K562 (cell line): ENCODE measurements around the gene TMEM247. TPM values are rescaled to one million over a fixed set of nuclear protein-coding genes. Genes with fewer than 3 reads are reported as not detected.

Experiments
- ATAC-seq: fragments of 200-7000 bp; cut with Tn5 transposase; 3 replicates; pipeline ENCODE4 v1.9.1; 2020; ENCODE audit warnings: moderate library complexity
- BruUV-seq: library from RNA; stranded (reverse); fragments of 400-500 nt; replicated peaks from 2 replicates; lab custom pipeline; 2021; lab: Mats Ljungman, UMichigan
- CTCF ChIA-PET: fragments of 300-600 bp; formaldehyde crosslinking; extraction: SDS; loops from one replicate; lab custom pipeline; 2021; ENCODE audit warnings: low intra/inter-chr PET ratio; lab: Yijun Ruan, JAX
- POLR2A ChIA-PET: fragments of 300-600, 350-650 bp; sonication (Branson Sonifier 250); formaldehyde crosslinking; extraction: SDS; loops from one replicate; lab custom pipeline; 2021; ENCODE audit warnings: antibody characterized with exemption, inconsistent platforms; lab: Yijun Ruan, JAX
- DNase-seq, 4 experiments: peaks; one replicate each; pipeline versions ENCODE4 v3.0.0 to v3.0.0-alpha.2; 2011 to 2018; ENCODE audit warnings: low spot score in 3 of 4, mixed read lengths in 3 of 4; ENCODE audit errors: extremely low read depth in 1 of 4
- FAIRE-seq: peaks from 2 replicates; lab custom pipeline; 2011; peaks lifted over from hg19 to GRCh38; lab: Jason Lieb, UNC
- H2AFZ ChIP-seq: 2 replicates; pipeline ENCODE4 v1.6.0; 2011; ENCODE audit warnings: low read depth, low read length, control low read depth, inconsistent platforms
- H3K27ac ChIP-seq: fragments of 200-600 bp; 3 replicates; pipeline ENCODE4 v1.8.0; 2011; ENCODE audit warnings: low read depth, mild to moderate bottlenecking, control low read depth, inconsistent platforms, low read length, moderate library complexity, mixed read lengths; ENCODE audit errors: extremely low read depth
- H3K27me3 ChIP-seq, 2 experiments: fragments of 300-600 bp in 1 of 2; 2 replicates in 1 of 2; 3 replicates in 1 of 2; pipeline versions ENCODE4 v1.6.0 to v1.8.0; 2011; ENCODE audit warnings: inconsistent platforms in 2 of 2, low read length in 2 of 2, mild to moderate bottlenecking in 1 of 2, mixed read lengths in 1 of 2, moderate library complexity in 1 of 2; ENCODE audit not compliant: control insufficient read depth in 2 of 2, insufficient read depth in 2 of 2
- H3K36me3 ChIP-seq: fragments of 300-600 bp; 3 replicates; pipeline ENCODE4 v1.8.0; 2011; ENCODE audit warnings: mild to moderate bottlenecking, low read length, inconsistent platforms; ENCODE audit not compliant: control insufficient read depth, insufficient read depth
- H3K4me1 ChIP-seq, 2 experiments: fragments of 200-600 bp in 1 of 2; replicated peaks in 1 of 2; 2 replicates in 1 of 2; 3 replicates in 1 of 2; pipeline versions ENCODE4 v1.5.1 to v1.8.0; 2011; ENCODE audit warnings: inconsistent platforms in 2 of 2, low read length in 2 of 2, mild to moderate bottlenecking in 1 of 2, mixed read lengths in 1 of 2, moderate library complexity in 1 of 2; ENCODE audit not compliant: control insufficient read depth in 2 of 2, insufficient read depth in 2 of 2
- H3K4me2 ChIP-seq: 2 replicates; pipeline ENCODE4 v1.6.1; 2011; ENCODE audit warnings: low read length, control low read depth, inconsistent platforms, mixed read lengths; ENCODE audit not compliant: insufficient read depth
- H3K4me3 ChIP-seq: fragments of 200-600 bp; sonication (generic), shearing (Covaris generic); 2 replicates; pipeline ENCODE4 v1.5.1; 2016; ENCODE audit warnings: control low read depth, inconsistent platforms
- H3K79me2 ChIP-seq: fragments of 200-600 bp; 3 replicates; pipeline ENCODE4 v1.8.0; 2011; ENCODE audit warnings: low read length, inconsistent platforms; ENCODE audit not compliant: control insufficient read depth, insufficient read depth
- H3K9ac ChIP-seq, 2 experiments: 2 replicates each; pipeline versions ENCODE4 v1.6.0 to v1.6.1; 2011; ENCODE audit warnings: low read depth in 2 of 2, low read length in 2 of 2, control low read depth in 1 of 2, inconsistent platforms in 1 of 2, mild to moderate bottlenecking in 1 of 2, mixed read lengths in 1 of 2; ENCODE audit not compliant: insufficient read depth in 1 of 2
- H3K9me1 ChIP-seq: one replicate; pipeline ENCODE4 v1.6.0; 2011; ENCODE audit warnings: inconsistent platforms, mild to moderate bottlenecking, low read length, moderate library complexity; ENCODE audit not compliant: control insufficient read depth, insufficient read depth
- H3K9me3 ChIP-seq: replicated peaks from 2 replicates; pipeline ENCODE4 v1.5.1; 2011; ENCODE audit warnings: low read depth, low read length, inconsistent platforms; ENCODE audit not compliant: control insufficient read depth, insufficient read depth
- H4K20me1 ChIP-seq: replicated peaks from 2 replicates; pipeline ENCODE4 v1.6.1; 2011; ENCODE audit warnings: low read length, inconsistent platforms, mixed read lengths; ENCODE audit not compliant: control insufficient read depth, insufficient read depth
- CC2D1A ChIP-seq: fragments of 450-650 bp; IDR thresholded peaks from 2 replicates; pipeline ENCODE4 v1.6.1; 2017; ENCODE audit warnings: mild to moderate bottlenecking
- CCNT2 ChIP-seq: IDR thresholded peaks from 2 replicates; pipeline ENCODE4 v1.6.1; 2011; ENCODE audit warnings: borderline replicate concordance, low read depth, mild to moderate bottlenecking, moderate library complexity, mixed read lengths, low read length; ENCODE audit not compliant: insufficient read length; ENCODE audit errors: extremely low read depth
- E2F3 ChIP-seq: fragments of 250-450 bp; sonication (Bioruptor Pico); IDR thresholded peaks from 2 replicates; pipeline ENCODE4 v1.4.0; 2020; ENCODE audit warnings: mild to moderate bottlenecking
- HDAC3 ChIP-seq: fragments of 450-650 bp; IDR thresholded peaks from 2 replicates; pipeline ENCODE4 v1.6.1; 2018; ENCODE audit warnings: borderline replicate concordance, mild to moderate bottlenecking, moderate library complexity; ENCODE audit not compliant: partially characterized antibody
- LCOR ChIP-seq: sonication (generic); formaldehyde crosslinking; IDR thresholded peaks from 2 replicates; pipeline ENCODE4 v1.8.0; 2022; ENCODE audit warnings: mild to moderate bottlenecking, missing genetic modification reagents
- NCOR1 ChIP-seq: fragments of 450-650 bp; IDR thresholded peaks from 2 replicates; pipeline ENCODE4 v1.6.1; 2016; ENCODE audit warnings: mild to moderate bottlenecking, moderate library complexity
- WGBS: fragments of 100-300 bp; shearing (Covaris generic); methylation state at CpG from one replicate; pipeline ENCODE4 v1.1.6; 2016; ENCODE audit warnings: low coverage, mixed read lengths; ENCODE audit not compliant: insufficient coverage; ENCODE audit errors: missing lambda C conversion rate; 5-methylcytosine and 5-hydroxymethylcytosine counted together
- in situ Hi-C: fragments of 300-500 bp; cut with MboI; formaldehyde crosslinking; loops from 4 replicates; pipeline ENCODE4 v1.15.0; 2018; ENCODE audit warnings: inconsistent platforms, mixed read lengths
- intact Hi-C: fragments of 100-400 bp; cut with micrococcal nuclease; formaldehyde crosslinking; loops from 2 replicates; pipeline ENCODE4 v1.14.2; 2022
- polyA plus RNA-seq, 8 experiments: library from polyadenylated mRNA; depleted of rRNA in 4 of 8; stranded (reverse) in 5 of 8; unstranded in 3 of 8; fragments of >200 nt; fragmentation: Nextera tagmentation in 2 of 8; fragmentation: Illumina TruSeq in 1 of 8; extraction: Ambion mirVana in 2 of 8; extraction: Trizol in 1 of 8; gene quantifications; 2 replicates each; pipeline versions ENCODE4 v1.2.1 to v1.2.3, GENCODE V29; 2011 to 2014; ENCODE audit warnings: inconsistent platforms in 1 of 8, missing spikeins in 1 of 8
- total RNA-seq, 7 experiments: library from RNA; depleted of rRNA in 6 of 7; stranded (reverse); fragments of >200 nt in 6 of 7; fragmentation: Illumina TruSeq in 2 of 7; extraction: Trizol in 2 of 7; gene quantifications; 2 replicates each; pipeline versions ENCODE4 v1.2.1 to v1.2.3, GENCODE V29; 2011 to 2021; ENCODE audit warnings: low replicate concordance in 1 of 7

TMEM247 gene
- total and polyA plus RNA-seq, 9 of the 15 experiments (the other 6 are each of a cell fraction or from before 2014, with no cell fraction given): 0.24 to 4.7 (median 3.1) TPM

DNA sequence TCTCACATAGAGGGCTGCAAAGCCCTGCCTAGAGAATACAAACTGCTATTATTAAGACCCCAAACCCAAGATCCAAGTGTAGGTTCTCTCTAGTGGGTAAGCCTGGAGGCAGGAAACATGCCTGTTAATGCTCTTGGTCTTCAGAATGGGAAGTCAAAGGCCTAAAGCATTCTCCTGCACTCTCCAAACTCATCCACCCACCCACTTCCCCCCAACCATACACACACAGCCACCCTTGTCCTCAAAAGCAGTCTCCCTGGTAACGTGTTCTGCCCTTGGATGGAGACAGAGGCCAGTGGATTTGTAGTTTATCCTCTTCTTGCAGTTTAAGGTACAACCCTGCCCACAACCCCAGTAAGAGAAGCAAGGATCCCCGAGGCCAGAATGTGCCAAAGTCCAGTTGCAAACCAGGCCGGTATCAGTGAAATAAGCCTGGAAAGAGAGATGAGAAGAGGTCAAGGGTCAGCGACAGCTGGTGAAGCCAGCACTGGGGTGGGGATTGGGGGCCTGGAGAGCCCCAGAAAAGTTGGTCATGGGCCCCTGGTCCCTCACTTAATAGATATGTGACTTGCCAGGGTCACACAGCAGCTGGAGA is 23.0 kb downstream of the TMEM247 start (continued):
- TF ChIP-seq CC2D1A (no peak), HDAC3 (no peak), E2F3 (CRISPR knock-in tag) (no peak), NCOR1 (no peak)

DNA sequence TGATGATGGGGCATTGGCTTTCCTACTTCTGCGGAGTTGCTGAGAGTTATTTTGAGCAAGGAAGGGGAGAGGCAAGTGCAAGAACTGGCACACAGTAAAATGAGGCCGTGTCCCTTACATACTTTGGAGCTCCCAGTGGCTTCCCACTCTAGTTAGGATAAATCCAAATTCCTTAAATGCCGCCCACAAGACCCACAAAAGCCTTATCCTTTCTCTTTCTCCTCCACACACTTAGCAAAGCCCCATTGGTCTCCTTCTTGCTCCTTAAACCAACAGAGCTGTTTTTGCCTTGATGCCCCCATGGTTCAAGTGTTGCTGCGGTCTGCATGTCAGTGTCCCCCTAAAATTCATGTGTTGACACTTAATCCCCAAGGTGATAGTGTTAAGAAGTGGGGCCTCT is 24.3 kb downstream of the TMEM247 start:
- H3K27ac ChIP-seq: no peak overlapping the region
- no peak for ATAC-seq
- in situ Hi-C loops (no loop called here), intact Hi-C loops (no loop called here)
- no peaks in the 10 kb centered on the region for H3K79me2 ChIP-seq
- POLR2A ChIA-PET: no interaction called here
- no peaks in the 10 kb centered on the region for H3K9me1 ChIP-seq
- TF ChIP-seq HDAC3 (no peak), LCOR (CRISPR knock-in tag) (no peak), CCNT2 (no peak)
- H3K4me1 ChIP-seq: peaks cover 4 to 6% of the 10 kb centered on the region in 2 experiments; a peak in 2 of 5 replicates
- no peak for FAIRE-seq
- no peak overlapping the region for H3K9ac ChIP-seq
- H3K36me3 ChIP-seq: no peaks in the 10 kb centered on the region
- CTCF ChIA-PET: no interaction called here
- H3K4me2 ChIP-seq: no peak overlapping the region
- DNase-seq: no peak
- H2AFZ ChIP-seq: no peak overlapping the region
- no peaks in the 10 kb centered on the region for H4K20me1 ChIP-seq
- H3K27me3 ChIP-seq: no peaks in the 10 kb centered on the region
- no peak overlapping the region for H3K4me3 ChIP-seq
- BruUV-seq: no TSS peak
- WGBS: 37% methylated on average over 4 of the region's 4 CpGs
- H3K9me3 ChIP-seq: no peaks in the 10 kb centered on the region
